Natural killer cell (primary cell): ENCODE results near the gene ORM1. TPM values are rescaled to one million over a fixed set of nuclear protein-coding genes. Genes with fewer than 3 reads are reported as not detected.
A peak's percentile ranks its signal among the peaks of the same experiment; 100 is the strongest.

Experiments
- ATAC-seq, 3 donors: fragments of 150-1000 bp in 2 of 3; fragments of 200-7000 bp in 1 of 3; cut with Tn5 transposase; 1 replicate in 1 of 3; 2 replicates in 2 of 3; pipeline ENCODE4 v1.10.0; 2021; ENCODE audit warnings: mild to moderate bottlenecking in 2 of 3, moderate library complexity in 2 of 3
- DNase-seq, 2 donors: peaks; one replicate each; pipeline versions ENCODE4 v3.0.0 to v3.0.0-alpha.2; 2013 to 2021; ENCODE audit warnings: mixed read lengths in 1 of 2
- H3K27ac ChIP-seq: one replicate; pipeline ENCODE4 v1.5.1; 2013; ENCODE audit warnings: mild to moderate bottlenecking, low read length
- H3K27me3 ChIP-seq: one replicate; pipeline ENCODE4 v1.6.1; 2013; ENCODE audit warnings: low read length; ENCODE audit not compliant: control insufficient read depth, insufficient read depth
- H3K36me3 ChIP-seq: one replicate; pipeline ENCODE4 v1.6.1; 2013; ENCODE audit warnings: low read length; ENCODE audit not compliant: control insufficient read depth, insufficient read depth
- H3K4me1 ChIP-seq: one replicate; pipeline ENCODE4 v1.6.1; 2013; ENCODE audit warnings: low read length; ENCODE audit not compliant: control insufficient read depth, insufficient read depth
- H3K4me3 ChIP-seq: one replicate; pipeline ENCODE4 v1.5.1; 2013; ENCODE audit warnings: low read length
- H3K9me3 ChIP-seq: one replicate; pipeline ENCODE4 v1.6.1; 2013; ENCODE audit warnings: low read length; ENCODE audit not compliant: control insufficient read depth, insufficient read depth
- H3K27ac Mint-ChIP-seq, 2 donors: one replicate each; pipeline ENCODE4 v1.8.0; 2022; ENCODE audit warnings: mild to moderate bottlenecking in 2 of 2, mixed read lengths in 2 of 2, moderate library complexity in 1 of 2
- H3K27me3 Mint-ChIP-seq, 2 donors: one replicate each; pipeline ENCODE4 v1.8.0; 2022; ENCODE audit warnings: low read depth in 2 of 2, mixed read lengths in 2 of 2
- H3K36me3 Mint-ChIP-seq: one replicate; pipeline ENCODE4 v1.8.0; 2022; ENCODE audit warnings: mixed read lengths
- H3K4me1 Mint-ChIP-seq, 2 donors: one replicate each; pipeline ENCODE4 v1.8.0; 2022; ENCODE audit warnings: mixed read lengths in 2 of 2
- H3K4me3 Mint-ChIP-seq: one replicate; pipeline ENCODE4 v1.8.0; 2022; ENCODE audit warnings: mild to moderate bottlenecking, moderate library complexity, mixed read lengths
- H3K9me3 Mint-ChIP-seq, 2 donors: one replicate each; pipeline ENCODE4 v1.8.0; 2022; ENCODE audit warnings: mixed read lengths in 2 of 2
- WGBS: methylation state at CpG from one replicate; pipeline ENCODE4 v1.1.7; 2013; ENCODE audit warnings: missing lambda C conversion rate; ENCODE audit not compliant: insufficient coverage; 5-methylcytosine and 5-hydroxymethylcytosine counted together
- intact Hi-C: fragments of 100-400 bp; cut with micrococcal nuclease; formaldehyde crosslinking; loops from one replicate; pipeline ENCODE4 v1.14.2; 2022
- total RNA-seq, 4 donors: library from RNA; stranded (reverse); fragments of 120-200 nt in 1 of 4; gene quantifications; one replicate each; pipeline versions ENCODE4 v1.2.3 to v1.2.4, GENCODE V29; 2013 to 2022
- TF ChIP-seq, protein P1 (sequence below): fragments of 200-600 bp; IDR thresholded peaks from one replicate; pipeline ENCODE4 v1.8.0; 2022; ENCODE audit warnings: antibody characterized with exemption

Gene ORM1
- total RNA-seq, 3 donors from 2014 or later (not counting 1 experiment from before 2014, with no cell fraction given): 1.00 TPM; not detected in 2

DNA sequence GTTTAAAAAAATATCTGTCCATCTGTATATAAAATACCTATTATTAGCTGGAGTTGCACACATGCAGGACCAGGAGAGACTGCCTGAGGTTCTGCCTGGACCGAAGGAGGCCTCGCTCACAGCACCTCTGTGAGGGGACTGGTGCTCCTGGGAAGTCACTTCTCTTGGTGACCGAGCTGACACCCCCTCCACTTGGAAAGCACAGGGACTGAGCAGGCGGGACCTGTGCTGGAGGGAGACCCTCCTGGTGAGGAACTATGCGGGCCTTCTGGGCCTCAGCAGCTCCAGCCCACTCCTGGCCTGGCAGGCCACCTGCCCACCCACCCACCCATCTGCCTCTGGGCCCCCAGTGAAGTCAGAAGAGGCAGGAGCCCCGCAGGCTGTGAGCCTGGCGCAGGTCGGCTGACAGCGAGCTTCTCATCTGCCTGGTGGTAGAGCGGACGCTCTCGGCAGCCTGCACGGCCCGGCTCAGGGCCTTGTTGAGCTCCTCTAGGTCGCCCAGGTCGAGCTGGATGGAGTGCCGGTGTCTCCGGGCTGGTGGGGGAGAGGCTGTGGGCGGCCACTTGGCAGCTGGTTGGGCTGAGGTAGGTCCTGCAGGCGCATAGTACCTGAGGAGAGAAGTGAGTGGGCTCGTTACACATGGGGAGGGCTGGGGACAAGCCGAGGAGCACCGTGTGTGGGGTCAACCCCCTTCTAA is 13.9 kb downstream of the ORM1 start:
- WGBS: 97% methylated on average over 23 of the region's 23 CpGs
- H3K9me3 Mint-ChIP-seq: no peaks in the 10 kb centered on the region
- Histone ChIP-seq H3K4me1 (peaks cover 15% of the 10 kb centered on the region), H3K27me3 (no peaks in the 10 kb centered on the region), H3K4me3 (no peak overlapping the region), H3K36me3 (peaks cover 71% of the 10 kb centered on the region), H3K9me3 (no peaks in the 10 kb centered on the region), H3K27ac (no peak overlapping the region)
- no peak overlapping the region for H3K4me3 Mint-ChIP-seq
- ATAC-seq: no peak
- no peaks in the 10 kb centered on the region for H3K27me3 Mint-ChIP-seq
- peaks cover 28 to 41% of the 10 kb centered on the region in 2 donors for H3K4me1 Mint-ChIP-seq
- intact Hi-C loops: loop anchor here (5.0 kb wide), 1 partner anchor 170 kb away; the partner anchor contains the start of gene WHRN
- DNase-seq: no peak
- TF ChIP-seq, protein P1, sequence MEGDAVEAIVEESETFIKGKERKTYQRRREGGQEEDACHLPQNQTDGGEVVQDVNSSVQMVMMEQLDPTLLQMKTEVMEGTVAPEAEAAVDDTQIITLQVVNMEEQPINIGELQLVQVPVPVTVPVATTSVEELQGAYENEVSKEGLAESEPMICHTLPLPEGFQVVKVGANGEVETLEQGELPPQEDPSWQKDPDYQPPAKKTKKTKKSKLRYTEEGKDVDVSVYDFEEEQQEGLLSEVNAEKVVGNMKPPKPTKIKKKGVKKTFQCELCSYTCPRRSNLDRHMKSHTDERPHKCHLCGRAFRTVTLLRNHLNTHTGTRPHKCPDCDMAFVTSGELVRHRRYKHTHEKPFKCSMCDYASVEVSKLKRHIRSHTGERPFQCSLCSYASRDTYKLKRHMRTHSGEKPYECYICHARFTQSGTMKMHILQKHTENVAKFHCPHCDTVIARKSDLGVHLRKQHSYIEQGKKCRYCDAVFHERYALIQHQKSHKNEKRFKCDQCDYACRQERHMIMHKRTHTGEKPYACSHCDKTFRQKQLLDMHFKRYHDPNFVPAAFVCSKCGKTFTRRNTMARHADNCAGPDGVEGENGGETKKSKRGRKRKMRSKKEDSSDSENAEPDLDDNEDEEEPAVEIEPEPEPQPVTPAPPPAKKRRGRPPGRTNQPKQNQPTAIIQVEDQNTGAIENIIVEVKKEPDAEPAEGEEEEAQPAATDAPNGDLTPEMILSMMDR: no peak
- peaks cover 21% of the 10 kb centered on the region for H3K36me3 Mint-ChIP-seq
- peak overlapping the region; percentile 73 to 78 for H3K27ac Mint-ChIP-seq

DNA sequence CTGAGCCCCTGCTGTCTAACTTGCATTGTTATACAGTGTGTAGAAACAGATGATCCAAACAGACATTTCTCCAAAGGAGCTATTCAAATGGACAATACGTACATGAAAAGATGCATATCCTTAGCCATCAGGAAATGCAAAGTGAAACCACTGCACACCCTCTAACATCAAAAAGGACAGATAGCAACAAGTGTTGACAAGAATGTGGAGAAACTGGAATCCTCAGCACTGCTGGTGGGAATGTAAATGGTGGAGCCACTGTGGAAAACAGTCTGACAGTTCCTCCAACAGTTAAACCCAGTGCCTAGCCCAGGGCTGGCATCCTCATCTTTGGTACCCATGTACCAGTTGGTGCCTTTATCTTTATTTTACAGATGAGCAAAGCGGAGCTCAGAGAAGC is 15.3 kb downstream of the ORM1 start:
- H3K4me3 Mint-ChIP-seq: no peak overlapping the region
- no peak for DNase-seq
- intact Hi-C loops: loop anchor here (2.0 to 5.0 kb wide), 2 partner anchors 67 to 169 kb away; partner anchors contain the start of gene WHRN
- H3K9me3 Mint-ChIP-seq: no peaks in the 10 kb centered on the region
- peaks cover 25% of the 10 kb centered on the region for H3K36me3 Mint-ChIP-seq
- no peak for ATAC-seq
- Histone ChIP-seq H3K36me3 (peaks cover 83% of the 10 kb centered on the region), H3K4me1 (peaks cover 17% of the 10 kb centered on the region), H3K4me3 (no peak overlapping the region), H3K27ac (peak overlapping the region; percentile 39), H3K9me3 (no peaks in the 10 kb centered on the region), H3K27me3 (no peaks in the 10 kb centered on the region)
- no peaks in the 10 kb centered on the region for H3K27me3 Mint-ChIP-seq
- peaks cover 24 to 41% of the 10 kb centered on the region in 2 donors for H3K4me1 Mint-ChIP-seq
- H3K27ac Mint-ChIP-seq: peak overlapping the region; percentile 78 to 84
- 93% methylated on average over 2 of the region's 2 CpGs for WGBS
- TF ChIP-seq, protein P1: no peak

DNA sequence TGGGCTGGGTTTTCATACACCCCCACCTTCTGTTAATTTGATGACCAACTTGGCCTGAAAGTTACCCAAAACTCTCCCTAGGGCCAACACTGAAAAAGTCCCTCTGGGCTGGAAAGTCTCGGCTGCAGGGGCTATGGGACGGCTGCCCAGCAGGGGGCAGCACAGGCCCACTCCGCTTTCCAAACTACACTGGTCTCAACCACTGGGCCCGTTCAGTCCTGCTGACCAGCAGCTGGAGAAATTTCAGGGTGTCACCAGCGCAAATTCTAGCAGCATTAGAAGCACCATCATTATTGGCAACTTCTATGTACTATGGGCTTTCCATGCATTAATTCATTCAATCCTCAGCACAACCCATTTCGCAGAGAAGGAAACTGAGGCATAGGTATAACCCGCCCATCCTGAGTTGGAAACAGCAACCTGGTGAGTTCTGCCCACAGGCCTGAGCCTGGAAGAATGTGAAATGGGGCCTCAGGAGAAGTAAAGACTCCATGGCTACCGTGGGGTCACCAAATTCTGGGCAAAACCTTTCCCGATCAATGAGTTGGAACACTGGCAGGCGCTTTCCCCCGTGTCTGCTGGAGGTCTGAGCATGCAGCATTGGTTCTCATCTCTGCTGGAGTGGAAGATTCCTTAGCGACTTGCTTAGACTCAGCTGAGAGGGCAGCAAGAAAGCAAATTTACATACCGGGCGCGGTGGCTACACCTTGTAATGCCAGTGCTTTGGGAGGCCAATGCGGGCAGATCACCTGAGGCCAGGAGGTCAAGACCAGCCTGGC is 16.4 kb downstream of the ORM1 start:
- Mint-ChIP-seq H3K4me1 (peaks cover 32 to 50% of the 10 kb centered on the region in 2 donors), H3K27me3 (no peaks in the 10 kb centered on the region), H3K36me3 (peaks cover 36% of the 10 kb centered on the region), H3K9me3 (no peaks in the 10 kb centered on the region), H3K27ac (peak overlapping the region; percentile 78 to 84), H3K4me3 (no peak overlapping the region)
- no peak overlapping the region for H3K4me3 ChIP-seq
- H3K9me3 ChIP-seq: no peaks in the 10 kb centered on the region
- H3K36me3 ChIP-seq: peaks cover 95% of the 10 kb centered on the region
- WGBS: 86% methylated on average over 16 of the region's 16 CpGs
- intact Hi-C loops: loop anchor here (1.0 to 5.0 kb wide), 3 partner anchors 65 to 314 kb away; partner anchors contain the start of gene WHRN
- H3K27ac ChIP-seq: peak overlapping the region; percentile 39
- DNase-seq (peak; percentile 63 to 78), ATAC-seq (peak; percentile 77 to 83 (median 79))
- peaks cover 17% of the 10 kb centered on the region for H3K4me1 ChIP-seq
- TF ChIP-seq, protein P1: peak; percentile 80
- H3K27me3 ChIP-seq: no peaks in the 10 kb centered on the region
